ENCODE results near the gene SLC22A2. TPM values are rescaled to one million over a fixed set of nuclear protein-coding genes. Genes with fewer than 3 reads are reported as not detected.

Gene SLC22A2
- total and polyA plus RNA-seq, 2 of the 13 experiments (the other 11 are each of a cell fraction or from before 2014, with no cell fraction given): not detected

- TF ChIP-seq ZNF512B (CRISPR knock-in tag; IDR thresholded peaks at IDR 0.05; ENCODE audit: borderline replicate concordance) (no peak), ARID3A (IDR thresholded peaks at IDR 0.05; ENCODE audit: low read depth, low read length) (no peak)
Observed at GRCh38 chr6:160207618-160208017, 51.0 kb downstream of the SLC22A2 start (continued).

GRCh38 chr6:160204710-160205109 lies 53.9 kb downstream of the SLC22A2 start:
- 3% methylated on average over 1 of the region's 1 CpG for WGBS (ENCODE audit: low lambda C conversion rate)
- no peak for ATAC-seq
- in situ Hi-C loops (cut with HindIII; ENCODE audit: extremely low pct_ligation_motif_present, low pct_unique_long_range_greater_than_20kb): no loop called here
- Histone ChIP-seq H2AFZ (ENCODE audit: low read length) (no peak overlapping the region), H3K27ac (ENCODE audit: extremely low read length, insufficient read depth, low read length) (no peak overlapping the region), H3K9ac (ENCODE audit: insufficient read depth, low read depth, low read length) (no peak overlapping the region), H3K27me3 (ENCODE audit: control insufficient read depth in 1 of 2, insufficient read depth in 2 of 2, low read length in 2 of 2) (peaks cover 0 to 4% of the 10 kb centered on the region in 2 experiments; a peak in 1 of 5 replicates), H3K4me3 (replicated peaks in 1 of 3; ENCODE audit: insufficient read depth in 1 of 3, low read depth in 2 of 3, low read length in 3 of 3) (no peak overlapping the region), H3K4me1 (ENCODE audit: insufficient read depth, low read length) (no peaks in the 10 kb centered on the region), H4K20me1 (ENCODE audit: insufficient read depth, low read length) (no peaks in the 10 kb centered on the region), H3K36me3 (replicated peaks in 1 of 2; ENCODE audit: control insufficient read depth in 1 of 2, insufficient read depth in 2 of 2, low read length in 2 of 2) (no peaks in the 10 kb centered on the region), H3K9me3 (ENCODE audit: low read length) (peaks cover 11% of the 10 kb centered on the region; the same call in 1 of the 2 replicates), H3K4me2 (ENCODE audit: low read depth, low read length) (no peak overlapping the region), H3K79me2 (ENCODE audit: insufficient read depth, low read length) (no peaks in the 10 kb centered on the region)
- no TSS peak for BruUV-seq (replicated peaks)
- CTCF ChIA-PET (ENCODE audit: low intra/inter-chr PET ratio, low total read pairs): no interaction called here
- DNase-seq (ENCODE audit: low spot score): no peak
- intact Hi-C loops (cut with micrococcal nuclease; ENCODE audit: unreplicated experiment): no loop called here
- POLR2A ChIA-PET: no interaction called here
- FAIRE-seq: no peak
- TF ChIP-seq ZNF460 (CRISPR knock-in tag; IDR thresholded peaks at IDR 0.05; ENCODE audit: borderline replicate concordance): no peak
- TF ChIP-seq FOXO1 (CRISPR knock-in tag; IDR thresholded peaks at IDR 0.05): no peak
- TF ChIP-seq ETS1 (CRISPR knock-in tag; IDR thresholded peaks at IDR 0.05): no peak
- TF ChIP-seq DZIP1 (CRISPR knock-in tag; IDR thresholded peaks at IDR 0.05): no peak
- TF ChIP-seq ZNF234 (CRISPR knock-in tag; conservative IDR thresholded peaks at IDR 0.05): no peak
- TF ChIP-seq ZNF225 (CRISPR knock-in tag; IDR thresholded peaks at IDR 0.05): no peak
- no peak for TF ChIP-seq CHD4 (IDR thresholded peaks at IDR 0.05; ENCODE audit: borderline replicate concordance, low read length)
- no peak for TF ChIP-seq NR1H2 (CRISPR knock-in tag; IDR thresholded peaks at IDR 0.05; ENCODE audit: borderline replicate concordance, low read depth)
- TF ChIP-seq FOXO4 (CRISPR knock-in tag; conservative IDR thresholded peaks at IDR 0.05): no peak
- no peak for TF ChIP-seq FOXC1 (CRISPR knock-in tag; IDR thresholded peaks at IDR 0.05; ENCODE audit: borderline replicate concordance)
- no peak for TF ChIP-seq HMG20B (CRISPR knock-in tag; conservative IDR thresholded peaks at IDR 0.05)

All from HepG2 (cell line).